HEK293T (cell line): ENCODE results near the gene HSPA1L.

Experiments
- ARNT ChIP-seq: fragments of 450-650 bp; IDR thresholded peaks from 2 replicates; pipeline ENCODE4 v1.6.1; 2017; ENCODE audit warnings: mild to moderate bottlenecking
- ELF4 ChIP-seq: fragments of 450-650 bp; IDR thresholded peaks from 2 replicates; pipeline ENCODE4 v1.6.1; 2017; ENCODE audit warnings: antibody characterized with exemption
- FOXM1 ChIP-seq: fragments of 450-650 bp; IDR thresholded peaks from 2 replicates; pipeline ENCODE4 v1.6.1; 2017; ENCODE audit warnings: mild to moderate bottlenecking, borderline replicate concordance
- L3MBTL2 ChIP-seq: fragments of 450-650 bp; conservative IDR thresholded peaks from 2 replicates; pipeline ENCODE4 v1.6.1; 2016; ENCODE audit warnings: mild to moderate bottlenecking
- LEF1 ChIP-seq: fragments of 450-650 bp; IDR thresholded peaks from 2 replicates; pipeline ENCODE4 v1.6.1; 2017; ENCODE audit warnings: mild to moderate bottlenecking, borderline replicate concordance
- ZNF384 ChIP-seq: fragments of 450-650 bp; IDR thresholded peaks from 2 replicates; pipeline ENCODE4 v1.6.1; 2016

- TF ChIP-seq ZNF384, result no peak
- no peak for TF ChIP-seq LEF1
- TF ChIP-seq ARNT, result no peak
- no peak for TF ChIP-seq FOXM1
- TF ChIP-seq L3MBTL2, result no peak
- TF ChIP-seq ELF4, result no peak
Observed at GRCh38 chr6:31811645-31812044, 3.4 kb downstream of the HSPA1L start.
